Spleen (tissue), 7 donors: ENCODE results near the gene GREB1L.

Source experiments
- CTCF ChIP-seq, 11 experiments: fragments of 200-600 bp in 7 of 11; fragments of 450-650 bp in 4 of 11; sonication (generic) in 4 of 11; IDR thresholded peaks in 8 of 11; conservative IDR thresholded peaks in 3 of 11; 1 replicate in 7 of 11; 2 replicates in 4 of 11; pipeline versions ENCODE4 v1.4.0 to v1.8.0; 2016 to 2021; ENCODE audit warnings: antibody characterized with exemption in 11 of 11, inconsistent platforms in 4 of 11, mild to moderate bottlenecking in 1 of 11
- POLR2A ChIP-seq, 3 donors: fragments of 450-650 bp; IDR thresholded peaks; one replicate each; pipeline ENCODE4 v1.5.1; 2017; ENCODE audit warnings: antibody characterized with exemption in 3 of 3, mild to moderate bottlenecking in 1 of 3
- donor health status: DM: no; HTN: no; CAD: no; lungs with moderate emphysema.
- donor health status: DM: no; HTN: no; CAD: no.
- donor health status: DM: no; HTN: no; CAD: no.

DNA sequence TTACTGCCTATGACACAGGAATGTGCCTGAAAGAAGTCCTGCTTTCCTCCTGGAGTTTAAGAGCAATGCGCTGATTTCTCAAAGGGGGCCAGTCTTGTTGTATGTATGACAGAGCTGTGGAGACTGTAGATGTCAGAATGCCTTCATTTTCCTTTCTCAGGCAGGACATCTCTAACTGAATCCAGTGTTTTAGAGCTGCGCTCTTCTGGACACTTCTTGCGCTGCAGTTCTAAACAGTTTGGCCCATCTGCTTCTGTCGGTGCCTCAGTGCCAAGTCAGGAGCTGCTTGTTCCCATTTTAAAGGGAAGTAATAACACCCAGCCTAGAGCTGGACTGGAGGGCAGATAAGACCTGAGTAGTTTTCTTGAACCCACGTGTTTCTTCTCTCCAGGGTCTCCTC is 267.0 kb downstream of the GREB1L start:
- TF ChIP-seq POLR2A (IDR thresholded peaks at IDR 0.05) (no peak), CTCF (IDR thresholded peaks at IDR 0.05 in 8 of 11, conservative IDR thresholded peaks at IDR 0.05 in 3 of 11) (no peak)
